Inferior parietal cortex (tissue), 1 donor: ENCODE data around the gene RALGAPA2.

Experiments
- DNase-seq: peaks from one replicate; pipeline ENCODE4 v3.0.0-alpha.2; 2016; ENCODE audit errors: extremely low spot score

The RALGAPA2 gene

GRCh38 chr20:20439602-20440190 is 272.7 kb downstream of the RALGAPA2 start:
- DNase-seq: no peak

GRCh38 chr20:20437314-20437713 is 275.1 kb downstream of the RALGAPA2 start:
- DNase-seq: no peak

GRCh38 chr20:20436689-20437088 is 275.8 kb downstream of the RALGAPA2 start:
- DNase-seq: no peak

- DNase-seq: peak; percentile 57
Measured at GRCh38 chr20:20435453-20435852, 277.0 kb downstream of the RALGAPA2 start.

- no peak for DNase-seq
Measured at GRCh38 chr20:20432618-20433286, 279.7 kb downstream of the RALGAPA2 start.

- no peak for DNase-seq
Measured at GRCh38 chr20:20430066-20430465, 282.4 kb downstream of the RALGAPA2 start.

- no peak for DNase-seq
Measured at GRCh38 chr20:20428067-20428466, 284.4 kb downstream of the RALGAPA2 start.

GRCh38 chr20:20427227-20427864 is 285.1 kb downstream of the RALGAPA2 start:
- DNase-seq: no peak

- no peak for DNase-seq
Measured at GRCh38 chr20:20426655-20426907, 285.9 kb downstream of the RALGAPA2 start.

- no peak for DNase-seq
Measured at GRCh38 chr20:20425823-20426654, 286.4 kb downstream of the RALGAPA2 start.

GRCh38 chr20:20423117-20423516 is 289.3 kb downstream of the RALGAPA2 start:
- DNase-seq: no peak

GRCh38 chr20:20417876-20418676 is 294.4 kb downstream of the RALGAPA2 start:
- no peak for DNase-seq

- DNase-seq: no peak
Measured at GRCh38 chr20:20415321-20415720, 297.1 kb downstream of the RALGAPA2 start.

GRCh38 chr20:20414640-20415220 is 297.7 kb downstream of the RALGAPA2 start:
- no peak for DNase-seq

GRCh38 chr20:20413810-20414281 is 298.6 kb downstream of the RALGAPA2 start:
- DNase-seq: no peak

GRCh38 chr20:20412750-20413149 is 299.7 kb downstream of the RALGAPA2 start:
- no peak for DNase-seq

- DNase-seq: no peak
Measured at GRCh38 chr20:20411836-20412235, 300.6 kb downstream of the RALGAPA2 start.

- DNase-seq: no peak
Measured at GRCh38 chr20:20411402-20411801, 301.0 kb downstream of the RALGAPA2 start.

- DNase-seq: peak; percentile 60
Measured at GRCh38 chr20:20410678-20411077, 301.8 kb downstream of the RALGAPA2 start.

GRCh38 chr20:20409331-20409730 is 303.1 kb downstream of the RALGAPA2 start:
- no peak for DNase-seq
